Lower lobe of right lung (tissue), 2 donors: ENCODE data around the gene FAF1. TPM values are rescaled to one million over a fixed set of nuclear protein-coding genes. Genes with fewer than 3 reads are reported as not detected.

Experiments
- ATAC-seq, 2 donors: fragments of 200-7000 bp; cut with Tn5 transposase; one replicate each; pipeline ENCODE4 v1.9.1; 2020 to 2022; ENCODE audit warnings: mild to moderate bottlenecking in 2 of 2, moderate library complexity in 2 of 2
- DNase-seq: peaks from one replicate; pipeline ENCODE4 v3.0.0-alpha.2; 2020
- H3K27ac ChIP-seq: fragments of 200-600 bp; one replicate; pipeline ENCODE4 v1.8.0; 2022
- H3K27me3 ChIP-seq: fragments of 200-600 bp; one replicate; pipeline ENCODE4 v1.8.0; 2022; ENCODE audit warnings: low read depth
- H3K36me3 ChIP-seq: fragments of 200-600 bp; one replicate; pipeline ENCODE4 v1.8.0; 2022; ENCODE audit warnings: mild to moderate bottlenecking
- H3K4me1 ChIP-seq: fragments of 200-600 bp; one replicate; pipeline ENCODE4 v1.8.0; 2022
- H3K4me3 ChIP-seq: fragments of 200-600 bp; one replicate; pipeline ENCODE4 v1.8.0; 2022; ENCODE audit warnings: mild to moderate bottlenecking
- H3K9me3 ChIP-seq: fragments of 200-600 bp; one replicate; pipeline ENCODE4 v1.8.0; 2022
- intact Hi-C: fragments of 100-400 bp; cut with DNase I; formaldehyde crosslinking; loops from one replicate; pipeline ENCODE4 v1.11.0; 2022
- total RNA-seq: library from RNA; stranded (reverse); fragmentation: NEBNext Ultra II Directional; extraction: Animal tissue kit (Norgen Biotek cat#: 25700); gene quantifications from one replicate; pipeline ENCODE4 v1.2.1, GENCODE V29; 2021
- TF ChIP-seq, protein P1 (sequence below): fragments of 200-600 bp; IDR thresholded peaks from one replicate; pipeline ENCODE4 v1.8.0; 2022; ENCODE audit warnings: antibody characterized with exemption, mild to moderate bottlenecking
- donor health status: DM: no; HTN: yes; CAD: no; lungs with severe emphysema.

The FAF1 gene
- total RNA-seq, 1 donor from 2014 or later = 45.0 TPM

DNA sequence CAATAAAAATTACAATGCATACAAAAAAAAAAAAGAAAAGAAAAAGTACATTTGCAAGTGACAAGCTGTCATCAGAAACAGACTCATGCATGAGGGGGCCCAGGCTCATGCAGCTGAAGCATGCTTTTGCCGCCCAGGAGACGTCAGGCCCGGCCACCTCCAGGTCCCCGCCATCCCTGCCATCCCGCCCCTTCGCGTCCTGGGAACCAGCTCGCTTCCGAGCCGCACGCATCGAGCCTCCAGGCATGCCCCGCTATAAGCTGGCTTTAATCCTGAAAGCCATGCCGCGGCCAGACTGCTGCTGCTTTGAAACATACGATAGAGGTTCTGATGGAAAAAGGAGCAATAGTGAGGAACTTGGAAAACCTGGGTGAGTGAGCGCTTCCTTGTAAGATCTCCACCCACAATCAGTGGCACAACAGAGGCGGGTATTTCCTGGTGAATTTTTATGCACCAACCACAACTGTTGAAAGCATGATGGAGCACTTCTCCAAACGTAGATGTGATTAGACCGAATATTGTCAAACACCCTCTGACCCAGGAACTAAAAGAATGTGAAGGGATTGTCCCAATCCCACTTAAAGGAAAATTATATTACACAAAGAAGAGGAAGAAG lies 113.7 kb downstream of the FAF1 start:
- intact Hi-C loops = no loop called here
- Histone ChIP-seq H3K9me3 (no peaks in the 10 kb centered on the region), H3K36me3 (no peaks in the 10 kb centered on the region), H3K27ac (no peak overlapping the region), H3K4me3 (no peak overlapping the region), H3K27me3 (no peaks in the 10 kb centered on the region), H3K4me1 (no peaks in the 10 kb centered on the region)
- peak; percentile 43 for DNase-seq
- TF ChIP-seq, protein P1, sequence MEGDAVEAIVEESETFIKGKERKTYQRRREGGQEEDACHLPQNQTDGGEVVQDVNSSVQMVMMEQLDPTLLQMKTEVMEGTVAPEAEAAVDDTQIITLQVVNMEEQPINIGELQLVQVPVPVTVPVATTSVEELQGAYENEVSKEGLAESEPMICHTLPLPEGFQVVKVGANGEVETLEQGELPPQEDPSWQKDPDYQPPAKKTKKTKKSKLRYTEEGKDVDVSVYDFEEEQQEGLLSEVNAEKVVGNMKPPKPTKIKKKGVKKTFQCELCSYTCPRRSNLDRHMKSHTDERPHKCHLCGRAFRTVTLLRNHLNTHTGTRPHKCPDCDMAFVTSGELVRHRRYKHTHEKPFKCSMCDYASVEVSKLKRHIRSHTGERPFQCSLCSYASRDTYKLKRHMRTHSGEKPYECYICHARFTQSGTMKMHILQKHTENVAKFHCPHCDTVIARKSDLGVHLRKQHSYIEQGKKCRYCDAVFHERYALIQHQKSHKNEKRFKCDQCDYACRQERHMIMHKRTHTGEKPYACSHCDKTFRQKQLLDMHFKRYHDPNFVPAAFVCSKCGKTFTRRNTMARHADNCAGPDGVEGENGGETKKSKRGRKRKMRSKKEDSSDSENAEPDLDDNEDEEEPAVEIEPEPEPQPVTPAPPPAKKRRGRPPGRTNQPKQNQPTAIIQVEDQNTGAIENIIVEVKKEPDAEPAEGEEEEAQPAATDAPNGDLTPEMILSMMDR = no peak
- ATAC-seq = no peak

- Histone ChIP-seq H3K4me1 (no peaks in the 10 kb centered on the region), H3K9me3 (no peaks in the 10 kb centered on the region), H3K27ac (no peak overlapping the region), H3K36me3 (no peaks in the 10 kb centered on the region), H3K27me3 (no peaks in the 10 kb centered on the region), H3K4me3 (no peak overlapping the region)
- TF ChIP-seq, protein P1 = no peak
- intact Hi-C loops = no loop called here
- ATAC-seq (no peak), DNase-seq (no peak)
Observed at GRCh38 chr1:50841791-50842387, 118.2 kb downstream of the FAF1 start.

- no peak for ATAC-seq
- H3K4me3 ChIP-seq = no peak overlapping the region
- H3K36me3 ChIP-seq = no peaks in the 10 kb centered on the region
- DNase-seq = no peak
- intact Hi-C loops = no loop called here
- no peaks in the 10 kb centered on the region for H3K27me3 ChIP-seq
- no peak overlapping the region for H3K27ac ChIP-seq
- H3K9me3 ChIP-seq = no peaks in the 10 kb centered on the region
- TF ChIP-seq, protein P1 = no peak
- H3K4me1 ChIP-seq = no peaks in the 10 kb centered on the region
Observed at GRCh38 chr1:50836117-50836516, 124.0 kb downstream of the FAF1 start.

DNA sequence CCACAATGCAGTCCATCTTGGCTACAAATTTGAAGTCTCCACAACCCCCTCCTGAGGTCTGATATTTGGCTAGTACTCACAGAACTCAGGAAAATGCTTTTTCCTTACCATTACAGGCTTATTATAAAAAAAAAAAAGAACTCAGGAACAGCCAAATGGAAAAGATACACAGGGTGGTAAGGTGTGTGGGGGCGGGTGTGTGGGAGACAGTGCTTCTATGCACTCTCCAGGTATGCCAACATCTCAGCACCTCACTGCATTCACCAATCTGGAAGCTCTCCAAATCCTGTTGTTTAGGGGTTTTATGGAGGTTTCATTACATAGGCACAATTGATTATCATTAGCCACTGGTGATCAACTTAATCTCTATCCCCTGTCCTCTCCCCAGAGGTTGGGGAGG lies 126.9 kb downstream of the FAF1 start:
- Histone ChIP-seq H3K4me1 (no peaks in the 10 kb centered on the region), H3K27me3 (no peaks in the 10 kb centered on the region), H3K27ac (no peak overlapping the region), H3K4me3 (no peak overlapping the region), H3K9me3 (no peaks in the 10 kb centered on the region), H3K36me3 (no peaks in the 10 kb centered on the region)
- intact Hi-C loops = no loop called here
- ATAC-seq (no peak), DNase-seq (no peak)
- TF ChIP-seq, protein P1 = no peak

DNA sequence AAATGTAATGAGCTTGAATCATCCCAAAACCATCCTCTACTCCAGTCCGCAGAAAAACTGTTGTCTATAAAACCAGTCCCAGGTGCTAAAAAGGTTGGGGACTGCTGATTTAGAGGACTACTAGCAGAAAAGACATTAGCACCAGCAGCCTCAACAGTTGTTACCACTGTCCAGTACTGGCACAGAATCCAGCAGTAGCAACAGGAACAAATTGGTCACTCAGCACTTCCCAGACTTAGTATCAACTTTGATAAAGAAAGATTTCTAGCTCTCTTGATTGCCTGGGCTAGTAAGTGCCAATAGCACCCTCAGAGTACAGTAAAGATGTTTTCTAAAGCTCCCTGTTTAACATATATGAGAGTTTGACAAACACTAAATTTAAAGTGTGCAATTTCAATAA lies 127.9 kb downstream of the FAF1 start:
- no peaks in the 10 kb centered on the region for H3K4me1 ChIP-seq
- H3K27me3 ChIP-seq = no peaks in the 10 kb centered on the region
- intact Hi-C loops = no loop called here
- no peak for ATAC-seq
- H3K27ac ChIP-seq = no peak overlapping the region
- H3K9me3 ChIP-seq = no peaks in the 10 kb centered on the region
- TF ChIP-seq, protein P1 = no peak
- no peaks in the 10 kb centered on the region for H3K36me3 ChIP-seq
- no peak overlapping the region for H3K4me3 ChIP-seq
- DNase-seq = no peak
